GM12874 (cell line): ENCODE data around the gene IFI30.

ENCODE experiments used
- TF ChIP-seq, protein P1 (sequence below): IDR thresholded peaks from 2 replicates; pipeline ENCODE4 v1.5.1; 2011; ENCODE audit warnings: low read depth, mild to moderate bottlenecking, control low read depth, low read length, moderate library complexity; ENCODE audit not compliant: insufficient read depth

IFI30 gene

DNA sequence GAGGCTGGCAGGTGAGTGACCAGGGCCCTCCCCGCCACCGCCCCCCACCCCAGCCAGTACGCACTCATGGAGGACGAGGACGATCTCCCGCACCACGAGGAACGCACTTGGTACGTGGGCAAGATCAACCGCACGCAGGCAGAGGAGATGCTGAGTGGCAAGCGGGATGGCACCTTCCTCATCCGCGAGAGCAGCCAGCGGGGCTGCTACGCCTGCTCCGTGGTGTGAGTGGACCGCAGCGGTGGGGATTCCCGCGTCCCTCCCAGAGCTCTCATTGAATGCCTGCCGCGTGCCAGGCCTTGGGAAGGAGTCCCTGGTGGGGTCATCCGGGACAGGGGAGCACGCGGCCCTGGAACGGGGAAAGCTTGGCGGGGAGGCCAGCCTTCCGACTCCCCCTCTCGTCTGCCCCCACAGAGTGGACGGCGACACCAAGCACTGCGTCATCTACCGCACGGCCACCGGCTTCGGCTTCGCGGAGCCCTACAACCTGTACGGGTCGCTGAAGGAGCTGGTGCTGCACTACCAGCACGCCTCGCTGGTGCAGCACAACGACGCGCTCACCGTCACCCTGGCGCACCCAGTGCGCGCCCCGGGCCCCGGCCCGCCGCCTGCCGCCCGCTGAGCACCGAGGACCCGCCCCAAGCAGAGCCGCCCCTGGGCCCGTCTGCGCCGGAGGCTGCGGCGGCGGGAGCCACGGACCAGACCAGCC lies 4.8 kb upstream of the IFI30 start:
- TF ChIP-seq, protein P1, sequence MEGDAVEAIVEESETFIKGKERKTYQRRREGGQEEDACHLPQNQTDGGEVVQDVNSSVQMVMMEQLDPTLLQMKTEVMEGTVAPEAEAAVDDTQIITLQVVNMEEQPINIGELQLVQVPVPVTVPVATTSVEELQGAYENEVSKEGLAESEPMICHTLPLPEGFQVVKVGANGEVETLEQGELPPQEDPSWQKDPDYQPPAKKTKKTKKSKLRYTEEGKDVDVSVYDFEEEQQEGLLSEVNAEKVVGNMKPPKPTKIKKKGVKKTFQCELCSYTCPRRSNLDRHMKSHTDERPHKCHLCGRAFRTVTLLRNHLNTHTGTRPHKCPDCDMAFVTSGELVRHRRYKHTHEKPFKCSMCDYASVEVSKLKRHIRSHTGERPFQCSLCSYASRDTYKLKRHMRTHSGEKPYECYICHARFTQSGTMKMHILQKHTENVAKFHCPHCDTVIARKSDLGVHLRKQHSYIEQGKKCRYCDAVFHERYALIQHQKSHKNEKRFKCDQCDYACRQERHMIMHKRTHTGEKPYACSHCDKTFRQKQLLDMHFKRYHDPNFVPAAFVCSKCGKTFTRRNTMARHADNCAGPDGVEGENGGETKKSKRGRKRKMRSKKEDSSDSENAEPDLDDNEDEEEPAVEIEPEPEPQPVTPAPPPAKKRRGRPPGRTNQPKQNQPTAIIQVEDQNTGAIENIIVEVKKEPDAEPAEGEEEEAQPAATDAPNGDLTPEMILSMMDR, result no peak

DNA sequence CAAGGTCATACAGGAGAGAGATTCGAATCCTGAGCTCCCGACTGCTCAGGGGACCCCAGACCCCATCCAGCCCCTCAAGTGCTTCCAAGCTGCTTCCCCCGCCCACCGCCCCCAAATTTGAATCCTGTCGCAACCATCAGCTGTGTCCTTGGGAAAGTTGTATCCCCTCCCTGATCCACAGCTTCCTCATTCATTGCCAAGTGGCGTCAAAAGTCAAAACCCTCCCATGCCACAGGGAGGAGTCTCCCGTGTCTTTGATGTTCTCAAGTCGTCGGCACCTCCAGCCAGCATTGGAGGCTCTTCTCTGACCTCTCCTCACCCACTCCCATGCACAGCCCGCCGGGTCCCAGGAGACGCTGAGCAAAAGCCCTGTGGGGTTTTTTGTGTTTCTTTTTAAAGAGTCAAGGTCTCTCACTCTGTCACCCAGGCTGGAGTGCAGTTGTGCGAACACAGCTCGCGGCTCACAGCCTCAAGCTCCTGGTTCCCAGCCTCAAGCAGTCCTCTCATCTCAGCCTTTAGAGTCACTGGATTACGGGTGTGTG lies 2.8 kb upstream of the IFI30 start:
- TF ChIP-seq, protein P1, result no peak

DNA sequence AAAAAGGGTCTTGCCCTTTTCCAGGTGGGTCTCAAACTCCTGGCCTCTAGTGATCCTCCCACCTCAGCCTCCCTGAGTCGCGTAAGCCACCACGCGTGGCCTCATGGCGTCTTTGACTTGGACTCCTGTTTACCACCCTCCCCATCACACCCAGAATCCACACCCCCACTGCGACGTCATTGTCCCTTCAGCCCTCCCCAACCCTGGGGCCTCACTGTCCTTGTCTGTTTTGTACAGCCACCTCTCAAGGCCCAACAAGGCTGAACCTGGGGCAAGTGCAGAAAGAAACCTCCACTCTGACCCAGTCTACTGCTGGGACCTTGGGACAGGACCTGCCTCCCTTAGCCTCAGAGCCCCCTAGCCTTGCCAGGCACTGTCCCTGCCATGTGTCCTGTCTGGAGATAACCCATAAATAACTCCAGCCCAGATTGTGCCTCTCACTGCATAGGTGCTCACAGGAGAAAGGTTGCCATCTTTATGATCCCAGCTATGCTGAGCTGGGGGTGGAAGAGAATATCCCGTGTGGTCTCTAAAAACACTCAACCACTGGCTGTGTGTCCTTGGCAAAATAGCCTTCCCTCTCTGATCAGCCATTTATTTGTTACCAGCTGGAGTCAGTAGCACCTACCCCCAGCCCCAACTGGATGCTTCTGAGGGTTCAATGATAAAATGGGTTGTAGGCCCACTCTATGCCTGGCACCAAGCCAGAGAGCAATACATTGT lies 1.8 kb upstream of the IFI30 start:
- TF ChIP-seq, protein P1, result no peak

DNA sequence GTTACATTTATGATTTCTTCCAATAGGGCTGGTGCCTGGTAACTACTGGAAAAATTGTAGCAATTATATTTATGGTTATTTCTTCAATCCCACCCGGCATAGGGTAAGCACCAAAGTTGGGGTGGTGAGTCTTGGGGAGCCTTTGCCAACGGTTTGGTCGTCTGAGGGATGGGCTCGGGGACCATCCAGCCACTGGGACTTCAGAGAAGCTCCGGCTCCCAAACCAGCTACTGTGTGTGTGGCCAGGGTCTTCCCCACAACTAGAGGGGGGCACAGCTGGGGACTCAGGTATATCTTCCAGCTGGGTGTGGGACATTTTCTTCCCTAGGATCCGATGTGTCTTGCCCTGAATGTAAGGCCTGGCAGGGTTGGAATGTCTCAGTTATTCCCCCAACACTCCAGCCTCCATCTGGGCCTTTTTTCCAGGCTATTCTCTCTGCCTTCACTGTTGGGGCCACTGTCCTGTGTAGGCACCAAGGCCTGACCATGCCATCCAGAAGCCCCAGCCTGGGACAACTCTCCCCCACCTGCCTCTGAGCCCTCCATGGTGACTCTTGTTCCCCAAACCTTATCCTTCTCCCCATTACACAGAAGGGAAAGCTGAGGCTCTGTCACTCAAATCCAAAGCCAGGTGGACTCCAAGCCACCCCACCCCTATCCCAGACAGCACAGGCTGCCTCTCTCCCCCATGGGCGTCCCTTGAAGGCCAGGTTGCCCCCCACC lies 1.1 kb upstream of the IFI30 start:
- TF ChIP-seq, protein P1, result no peak

DNA sequence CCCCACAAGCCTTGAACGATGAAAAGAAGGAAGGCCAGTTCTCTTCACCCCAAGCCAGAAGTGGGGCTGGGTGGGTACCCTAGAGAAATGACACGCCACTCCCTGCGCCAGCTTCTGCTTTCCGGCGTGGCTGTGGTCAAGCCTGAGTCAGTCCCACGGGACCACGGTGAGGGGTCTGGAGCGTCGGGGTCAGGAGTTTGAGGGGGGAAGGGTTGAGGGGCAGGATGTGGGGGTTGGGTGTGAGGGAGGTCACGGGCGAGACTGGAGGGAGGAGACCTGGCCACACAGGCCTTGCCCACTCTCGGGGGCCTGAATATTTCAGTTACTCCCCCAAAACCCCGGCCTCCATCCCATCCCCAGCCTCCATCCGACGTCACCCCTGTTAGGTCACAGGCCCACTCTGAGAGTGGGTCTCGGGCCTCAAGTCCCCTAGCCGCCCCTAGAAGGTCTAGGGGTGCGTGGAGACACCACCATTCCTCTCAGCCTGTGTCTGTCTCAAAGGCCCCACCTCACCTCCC lies 500 bp upstream of the IFI30 start:
- TF ChIP-seq, protein P1, result no peak

DNA sequence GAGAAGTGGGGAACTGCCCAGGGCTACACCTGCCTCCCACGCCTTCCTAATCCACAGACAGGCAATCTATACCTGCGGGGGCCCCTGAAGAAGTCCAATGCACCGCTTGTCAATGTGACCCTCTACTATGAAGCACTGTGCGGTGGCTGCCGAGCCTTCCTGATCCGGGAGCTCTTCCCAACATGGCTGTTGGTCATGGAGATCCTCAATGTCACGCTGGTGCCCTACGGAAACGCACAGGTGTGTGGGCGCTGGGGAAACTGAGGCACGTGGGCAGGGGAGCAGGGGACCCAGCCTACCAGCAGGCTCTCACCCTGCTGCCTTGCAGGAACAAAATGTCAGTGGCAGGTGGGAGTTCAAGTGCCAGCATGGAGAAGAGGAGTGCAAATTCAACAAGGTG lies 1.4 kb downstream of the IFI30 start:
- TF ChIP-seq, protein P1, result no peak
